Measurements from ENCODE around the gene PIGH.

Gene PIGH

DNA sequence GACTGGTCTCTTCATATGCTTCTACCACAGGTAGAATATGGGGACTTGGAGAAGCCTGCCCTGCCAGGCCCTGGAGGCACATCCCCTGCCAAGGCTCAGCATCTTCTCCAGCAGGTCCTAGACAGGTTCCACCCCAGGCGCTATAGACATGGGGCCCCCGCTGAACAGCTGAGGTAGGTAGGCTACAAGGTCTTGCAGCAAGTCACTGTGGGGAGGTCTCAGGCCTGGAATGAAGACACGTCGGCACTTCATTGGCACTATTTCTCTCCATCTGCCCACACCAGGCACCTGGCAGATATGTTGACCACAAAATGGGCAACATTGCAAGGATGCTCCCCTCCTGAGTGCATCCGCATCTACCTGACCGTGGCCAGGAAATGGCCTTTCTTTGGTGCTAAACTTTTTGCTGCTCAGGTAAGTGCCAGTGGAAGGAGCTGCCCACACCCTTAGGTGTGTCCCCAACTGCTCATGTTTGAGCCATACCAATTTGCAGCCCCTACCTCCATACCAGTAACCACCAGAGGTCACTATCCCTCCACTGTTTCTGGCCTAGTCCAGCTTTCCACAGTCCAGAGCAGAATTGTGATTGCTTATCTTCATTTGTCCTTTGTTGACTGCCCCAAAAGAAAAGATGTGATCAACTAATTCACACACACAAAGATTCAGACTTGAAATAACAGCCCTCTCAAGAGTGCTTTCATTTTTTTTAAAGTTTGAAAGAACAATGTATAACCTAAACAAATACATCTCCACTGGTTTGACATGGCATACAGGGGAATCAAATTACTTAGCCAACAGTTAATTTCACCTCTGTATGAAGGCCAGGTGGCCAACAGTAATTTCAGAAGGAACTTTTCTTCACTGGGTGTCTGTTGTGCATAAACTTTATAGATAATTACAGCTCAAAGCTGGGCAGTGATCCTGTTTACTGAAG lies 16.1 kb downstream of the PIGH start:
- Mint-ChIP-seq H3K4me3 (no peak overlapping the region), H3K4me1 (no peaks in the 10 kb centered on the region), H3K9me3 (no peaks in the 10 kb centered on the region), H3K27me3 (no peaks in the 10 kb centered on the region), H3K27ac (peak overlapping the region in 1 of 2 donors; percentile 44)
- ATAC-seq (peak; percentile 87), DNase-seq (peak; percentile 28 to 41)

DNA sequence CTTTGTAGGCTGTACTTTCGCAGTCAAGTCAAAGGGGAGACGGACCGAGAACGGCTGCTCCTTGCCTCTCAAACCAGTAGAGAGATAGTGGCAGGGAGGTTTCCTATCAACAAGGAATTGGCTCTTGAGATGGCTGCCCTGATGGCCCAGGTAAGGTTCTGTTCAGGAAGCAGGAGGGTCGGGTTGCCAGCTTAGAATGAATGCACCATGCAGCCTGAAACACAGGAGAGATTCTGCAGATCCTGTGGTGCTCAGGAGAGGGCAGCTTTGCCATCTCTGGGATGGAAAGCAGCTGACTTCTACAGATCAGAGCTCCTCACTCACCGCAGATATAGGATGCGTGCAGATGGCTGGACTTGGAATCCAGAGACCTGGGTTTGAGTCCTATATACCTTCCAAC lies 18.0 kb downstream of the PIGH start:
- Mint-ChIP-seq H3K9me3 (no peaks in the 10 kb centered on the region), H3K27ac (no peak overlapping the region), H3K27me3 (no peaks in the 10 kb centered on the region), H3K4me1 (no peaks in the 10 kb centered on the region), H3K4me3 (no peak overlapping the region)
- ATAC-seq, result no peak
- DNase-seq, result no peak

DNA sequence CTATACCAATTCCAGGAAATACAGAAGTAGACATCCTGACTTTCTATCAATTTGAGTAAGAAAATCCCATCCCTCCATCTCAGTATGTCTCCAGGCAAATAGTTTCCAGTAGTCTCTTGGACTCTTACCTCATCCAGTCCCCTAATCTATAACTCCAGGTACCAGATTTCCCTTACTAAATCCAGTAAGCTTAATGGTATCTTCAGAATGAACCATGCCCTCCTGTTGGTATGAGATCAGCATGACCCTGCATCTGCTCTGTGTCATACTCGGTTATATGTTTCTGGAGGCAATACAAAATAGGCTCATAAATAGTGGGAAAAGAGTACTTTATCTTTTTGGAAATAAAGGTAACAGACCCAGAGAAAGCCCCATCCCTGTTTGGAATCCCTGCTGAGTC lies 18.4 kb downstream of the PIGH start:
- H3K4me3 Mint-ChIP-seq, result no peak overlapping the region
- H3K4me1 Mint-ChIP-seq, result no peaks in the 10 kb centered on the region
- DNase-seq (no peak), ATAC-seq (no peak)
- H3K9me3 Mint-ChIP-seq, result no peaks in the 10 kb centered on the region
- H3K27ac Mint-ChIP-seq, result peak overlapping the region in 1 of 2 donors; percentile 91
- H3K27me3 Mint-ChIP-seq, result no peaks in the 10 kb centered on the region

DNA sequence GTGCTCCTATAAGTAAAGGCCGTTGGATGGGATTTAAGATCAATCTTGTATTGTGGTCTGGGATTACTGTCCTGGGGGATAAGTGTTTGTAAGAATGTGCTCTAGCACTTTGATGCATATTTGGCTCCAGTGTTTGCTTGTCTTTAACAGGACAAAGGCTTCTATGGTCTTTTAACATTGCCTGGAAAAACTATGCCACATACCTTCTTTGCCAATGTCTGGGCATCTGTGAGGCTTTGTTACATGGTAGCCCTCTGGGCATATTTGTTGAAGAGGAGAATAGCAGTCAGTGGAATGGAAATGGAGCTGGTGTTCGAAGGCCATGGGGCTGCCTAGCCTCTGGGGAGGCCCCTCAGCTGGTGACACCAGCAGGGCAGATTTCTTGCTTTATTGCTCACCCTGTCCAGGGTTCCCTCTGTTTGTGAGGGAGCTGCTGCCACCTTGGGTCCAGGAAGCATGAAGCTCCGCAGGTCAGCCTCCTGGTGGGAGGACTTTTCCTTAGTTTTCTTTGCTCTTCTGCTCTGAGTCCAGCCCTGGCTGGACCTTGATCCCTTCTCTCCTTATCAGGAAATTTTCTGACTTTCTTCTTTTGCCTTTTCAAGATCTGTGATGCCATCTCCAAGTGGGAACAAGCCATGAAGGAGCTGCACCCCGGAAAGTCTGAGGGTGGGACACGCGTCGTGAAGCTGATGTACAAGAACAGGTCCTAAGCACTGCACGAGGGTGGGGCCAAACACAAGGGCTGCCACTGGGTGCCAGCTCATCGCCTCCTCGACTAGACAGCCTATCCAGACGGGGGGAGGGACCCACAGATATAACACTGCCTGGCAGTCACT lies 19.5 kb downstream of the PIGH start:
- H3K27me3 Mint-ChIP-seq, result no peaks in the 10 kb centered on the region
- H3K9me3 Mint-ChIP-seq, result no peaks in the 10 kb centered on the region
- no peak for ATAC-seq
- no peak for DNase-seq
- no peak overlapping the region for H3K27ac Mint-ChIP-seq
- no peak overlapping the region for H3K4me3 Mint-ChIP-seq
- H3K4me1 Mint-ChIP-seq, result no peaks in the 10 kb centered on the region

DNA sequence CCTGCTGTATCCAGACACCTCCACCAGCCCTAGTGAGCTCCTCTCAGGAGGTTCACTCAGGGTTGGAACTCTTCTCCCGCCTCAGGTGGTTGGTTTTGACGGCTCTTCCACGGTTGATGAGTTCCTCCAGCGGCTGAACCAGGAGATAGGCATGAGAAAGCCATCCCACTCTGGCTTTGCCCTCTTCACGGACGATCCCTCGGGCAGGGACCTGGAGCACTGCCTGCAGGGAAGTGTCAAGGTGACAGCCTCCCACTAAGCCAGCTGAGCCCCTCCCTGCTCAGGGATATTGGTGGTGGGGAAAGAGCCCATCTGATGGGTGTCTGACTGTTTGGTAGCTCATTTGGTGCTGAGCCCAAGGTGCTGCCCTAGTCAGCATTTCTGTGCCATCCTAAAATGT lies 20.4 kb downstream of the PIGH start:
- no peaks in the 10 kb centered on the region for H3K27me3 Mint-ChIP-seq
- no peaks in the 10 kb centered on the region for H3K4me1 Mint-ChIP-seq
- H3K9me3 Mint-ChIP-seq, result no peaks in the 10 kb centered on the region
- no peak for ATAC-seq
- H3K27ac Mint-ChIP-seq, result no peak overlapping the region
- DNase-seq, result no peak
- H3K4me3 Mint-ChIP-seq, result no peak overlapping the region

DNA sequence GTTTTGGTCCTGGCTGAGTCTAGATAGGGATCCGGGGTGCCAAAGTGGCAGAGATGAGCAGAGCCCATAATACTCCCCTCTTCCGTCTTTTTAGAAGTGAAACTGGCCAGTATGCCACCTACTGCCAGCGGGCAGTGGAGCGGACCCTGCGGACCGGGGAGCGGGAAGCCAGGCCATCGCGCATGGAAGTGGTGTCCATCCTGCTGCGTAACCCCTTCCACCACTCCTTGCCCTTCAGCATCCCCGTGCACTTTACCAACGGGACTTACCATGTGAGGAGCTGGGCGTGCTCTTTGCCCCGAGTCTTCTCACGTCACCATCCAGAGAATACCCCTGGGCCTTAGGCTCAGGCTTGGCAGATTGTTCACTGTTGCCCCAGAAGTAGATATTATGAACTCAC lies 21.0 kb downstream of the PIGH start:
- ATAC-seq (no peak), DNase-seq (no peak)
- Mint-ChIP-seq H3K27ac (no peak overlapping the region), H3K4me1 (no peaks in the 10 kb centered on the region), H3K27me3 (no peaks in the 10 kb centered on the region), H3K4me3 (no peak overlapping the region), H3K9me3 (no peaks in the 10 kb centered on the region)

DNA sequence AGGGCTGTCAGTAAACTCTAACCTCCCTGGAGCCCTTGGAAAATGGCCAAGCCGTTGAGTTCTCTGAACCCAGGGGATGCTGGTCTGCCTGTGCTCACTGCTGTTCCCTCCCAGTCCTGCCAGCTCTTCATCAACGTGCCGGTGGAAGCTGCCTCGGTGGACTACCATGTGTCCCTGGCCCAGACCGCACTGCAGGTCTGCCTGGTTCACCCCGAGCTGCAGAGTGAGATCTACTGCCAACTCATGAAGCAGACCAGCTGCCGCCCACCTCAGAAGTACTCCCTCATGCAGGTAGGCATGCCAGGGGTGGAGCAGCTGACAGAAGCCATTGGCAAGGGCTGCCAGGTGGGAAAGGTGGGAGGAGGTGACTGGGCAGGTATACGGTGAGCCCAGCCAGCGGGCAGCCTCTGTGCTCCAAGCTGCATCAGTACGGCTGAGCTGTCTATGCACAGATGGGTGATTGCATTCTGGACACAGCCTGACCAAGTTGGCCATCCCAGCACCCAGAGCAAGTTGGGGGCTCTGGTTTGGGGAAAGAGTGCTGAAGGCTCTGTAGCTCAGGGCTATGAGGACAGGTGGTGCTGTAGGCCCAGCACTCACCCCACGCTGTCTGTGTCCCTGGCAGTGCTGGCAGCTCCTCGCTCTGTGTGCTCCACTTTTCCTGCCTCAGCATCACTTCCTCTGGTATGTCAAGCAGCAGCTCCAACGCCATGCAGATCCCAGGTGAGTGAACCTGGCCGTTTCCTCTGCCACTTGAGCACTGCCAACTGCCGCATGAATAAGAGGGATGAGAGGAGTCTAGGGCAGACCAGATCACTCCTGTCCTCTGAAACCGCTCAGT lies 21.9 kb downstream of the PIGH start:
- Mint-ChIP-seq H3K4me3 (no peak overlapping the region), H3K9me3 (no peaks in the 10 kb centered on the region), H3K27ac (peak overlapping the region in 1 of 2 donors; percentile 87), H3K27me3 (no peaks in the 10 kb centered on the region), H3K4me1 (no peaks in the 10 kb centered on the region)
- ATAC-seq (no peak), DNase-seq (no peak)

DNA sequence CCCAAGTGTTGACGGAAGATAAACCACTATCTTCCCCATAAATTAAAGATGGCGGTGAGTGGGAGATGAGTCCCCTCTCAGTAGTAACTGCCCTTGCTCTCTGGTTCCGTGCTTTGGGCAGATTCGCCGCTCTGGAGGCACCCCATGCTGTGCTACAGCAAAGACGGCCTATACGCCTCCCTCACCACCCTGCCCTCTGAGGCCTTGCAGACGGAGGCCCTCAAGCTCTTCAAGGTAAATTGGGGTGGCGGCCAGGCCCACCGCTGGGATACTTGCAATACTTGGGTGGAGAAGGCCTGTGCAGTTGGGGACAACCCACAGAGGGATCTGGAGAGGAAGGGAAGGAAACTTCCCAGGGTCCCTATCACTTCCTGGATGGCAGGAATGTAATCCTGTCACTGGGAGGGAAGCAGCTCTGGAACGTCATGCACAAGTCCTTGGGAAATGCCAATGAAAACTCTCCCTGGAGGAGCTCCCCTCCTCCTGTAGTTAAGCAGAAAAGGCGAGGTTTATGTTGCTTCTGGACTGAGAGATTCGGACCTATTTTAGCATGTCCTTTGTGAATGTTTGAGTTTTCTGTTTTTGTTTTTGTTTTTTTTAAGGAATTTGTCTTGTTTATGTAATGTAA lies 22.8 kb downstream of the PIGH start:
- Mint-ChIP-seq H3K27me3 (no peaks in the 10 kb centered on the region), H3K9me3 (no peaks in the 10 kb centered on the region), H3K4me1 (no peaks in the 10 kb centered on the region), H3K27ac (no peak overlapping the region), H3K4me3 (no peak overlapping the region)
- no peak for ATAC-seq
- DNase-seq, result no peak

DNA sequence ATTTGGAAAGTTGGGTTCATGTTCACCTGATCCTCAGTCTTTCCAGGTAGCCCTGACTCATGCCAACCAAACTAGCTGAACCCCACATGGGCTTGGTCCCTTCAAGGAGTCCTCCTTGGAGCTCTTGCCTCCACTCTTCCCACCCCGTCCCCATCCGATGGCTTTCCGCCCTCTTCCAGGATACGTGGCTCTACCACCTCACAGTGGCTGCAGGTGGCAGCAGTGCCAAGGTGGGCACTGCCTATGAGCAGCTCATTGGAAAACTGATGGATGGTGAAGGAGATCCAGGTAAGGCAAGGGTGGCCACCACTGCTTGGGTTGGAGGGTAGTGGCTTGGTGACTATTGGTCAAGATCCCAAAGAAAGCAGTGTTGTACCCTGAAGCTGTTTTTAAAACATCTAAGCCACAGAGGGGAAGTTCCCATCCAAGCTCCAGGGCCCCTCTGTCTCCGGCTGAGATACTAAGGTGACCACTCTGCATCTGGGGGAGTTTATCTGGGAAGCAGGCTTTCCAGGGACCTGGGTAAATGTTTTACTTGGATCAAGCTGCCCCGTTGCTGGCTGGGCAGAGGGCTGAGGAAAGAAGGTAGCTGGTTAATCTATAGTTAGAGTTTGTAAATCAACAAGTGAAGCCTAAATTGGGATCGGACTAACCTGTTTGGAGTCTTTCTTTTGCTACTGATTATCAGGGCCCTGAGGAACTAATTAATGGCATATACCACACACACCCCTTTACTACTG lies 23.7 kb downstream of the PIGH start:
- ATAC-seq, result no peak
- no peaks in the 10 kb centered on the region for H3K4me1 Mint-ChIP-seq
- H3K4me3 Mint-ChIP-seq, result no peak overlapping the region
- no peak overlapping the region for H3K27ac Mint-ChIP-seq
- DNase-seq, result no peak
- no peaks in the 10 kb centered on the region for H3K9me3 Mint-ChIP-seq
- H3K27me3 Mint-ChIP-seq, result no peaks in the 10 kb centered on the region

DNA sequence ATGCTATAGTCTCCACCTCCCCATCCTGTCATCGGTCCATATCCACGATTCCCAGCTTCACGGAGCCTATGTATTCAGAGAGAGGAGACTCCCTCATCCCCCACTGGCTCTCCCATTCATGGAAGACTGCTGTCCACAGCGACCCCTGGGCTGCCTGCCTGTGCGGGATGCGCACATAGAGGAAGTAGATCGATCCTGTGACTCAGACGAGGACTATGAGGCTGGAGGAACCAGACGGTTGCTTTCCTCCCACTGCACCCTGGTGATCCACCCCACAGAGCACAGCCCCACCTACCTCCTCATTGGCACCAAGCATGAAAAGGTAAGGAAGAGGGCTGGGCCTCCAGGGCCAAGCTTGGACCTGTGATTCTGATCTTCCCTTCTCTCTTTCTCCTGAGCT lies 24.4 kb downstream of the PIGH start:
- Mint-ChIP-seq H3K4me1 (no peaks in the 10 kb centered on the region), H3K27ac (no peak overlapping the region), H3K9me3 (no peaks in the 10 kb centered on the region), H3K4me3 (no peak overlapping the region), H3K27me3 (no peaks in the 10 kb centered on the region)
- ATAC-seq, result no peak
- DNase-seq, result no peak

DNA sequence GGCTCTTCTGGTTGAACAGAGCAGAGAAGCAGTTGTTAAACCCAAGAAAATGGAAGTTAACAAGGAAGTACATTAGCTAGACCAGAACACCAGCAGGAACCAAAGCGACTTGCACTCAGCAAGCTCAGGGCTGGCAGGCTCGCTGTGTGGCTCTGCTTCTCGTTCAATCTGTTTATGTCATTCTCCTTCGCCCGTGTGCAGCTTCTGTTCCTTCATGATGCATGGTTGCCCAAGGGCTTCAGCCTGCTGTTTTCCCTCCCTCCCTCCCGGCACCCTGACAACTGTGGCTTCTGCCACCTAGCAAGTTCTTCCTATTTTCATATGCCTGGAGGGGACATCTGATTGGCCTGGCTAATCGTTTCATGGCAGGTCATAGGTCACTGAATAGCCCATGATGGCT lies 25.3 kb downstream of the PIGH start:
- Mint-ChIP-seq H3K4me1 (no peaks in the 10 kb centered on the region), H3K27me3 (no peaks in the 10 kb centered on the region), H3K9me3 (no peaks in the 10 kb centered on the region), H3K4me3 (no peak overlapping the region), H3K27ac (no peak overlapping the region)
- ATAC-seq (no peak), DNase-seq (no peak)

DNA sequence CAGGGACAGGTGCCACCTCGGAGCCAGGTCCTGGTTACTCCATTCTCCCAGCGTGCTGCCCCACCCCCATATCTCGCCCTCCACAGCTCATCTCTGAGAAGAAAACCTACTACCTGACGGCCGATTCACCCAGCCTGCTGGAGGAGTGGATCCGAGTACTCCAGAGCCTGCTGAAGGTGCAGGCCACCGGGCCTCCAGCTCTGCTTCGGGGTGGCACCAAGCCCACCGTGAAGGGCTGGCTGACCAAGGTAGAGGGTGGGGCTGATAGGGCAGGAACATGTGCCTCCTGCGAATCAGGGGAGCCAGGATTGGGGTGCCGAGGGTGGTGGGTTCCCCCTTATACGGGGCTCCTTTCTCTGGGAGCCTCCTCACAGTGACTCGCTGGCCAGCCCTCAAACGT lies 25.9 kb downstream of the PIGH start:
- ATAC-seq (no peak), DNase-seq (no peak)
- H3K27me3 Mint-ChIP-seq, result no peaks in the 10 kb centered on the region
- H3K9me3 Mint-ChIP-seq, result no peaks in the 10 kb centered on the region
- H3K4me3 Mint-ChIP-seq, result no peak overlapping the region
- H3K27ac Mint-ChIP-seq, result no peak overlapping the region
- H3K4me1 Mint-ChIP-seq, result no peaks in the 10 kb centered on the region

DNA sequence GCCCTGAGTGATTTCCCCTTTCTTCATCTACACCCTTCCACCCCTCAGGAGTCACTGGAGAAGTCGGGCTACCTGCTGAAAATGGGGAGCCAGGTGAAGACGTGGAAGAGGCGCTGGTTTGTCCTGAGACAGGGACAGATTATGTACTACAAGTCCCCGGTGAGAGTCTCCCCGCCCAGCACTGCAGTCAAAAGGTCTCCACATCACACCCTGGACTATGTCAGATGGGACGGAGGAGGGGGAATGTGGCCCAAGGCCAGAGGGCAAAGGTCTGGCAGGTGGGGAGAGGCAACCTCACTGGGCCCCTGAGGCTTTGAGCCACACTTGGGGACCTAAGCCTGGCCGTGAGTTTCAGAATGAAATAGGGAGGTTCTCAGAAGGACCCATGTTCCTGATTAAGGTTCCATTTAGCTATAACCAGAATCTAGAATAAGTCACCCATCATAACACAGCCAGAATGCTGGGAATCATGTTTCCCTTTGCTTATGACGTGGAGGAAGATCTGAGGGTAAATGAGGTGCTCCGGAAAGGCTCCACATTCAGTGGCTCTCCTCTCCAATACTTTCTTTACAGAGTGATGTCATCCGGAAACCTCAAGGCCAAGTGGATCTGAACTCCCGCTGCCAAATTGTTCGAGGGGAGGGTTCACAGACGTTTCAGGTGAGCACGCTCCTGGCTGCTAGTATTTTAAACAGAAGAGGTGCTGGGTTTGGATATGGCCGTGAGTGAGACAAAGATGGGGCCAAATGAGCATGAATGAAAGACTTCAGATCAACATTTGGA lies 26.6 kb downstream of the PIGH start:
- Mint-ChIP-seq H3K4me1 (no peaks in the 10 kb centered on the region), H3K27ac (peak overlapping the region in 1 of 2 donors; percentile 0), H3K4me3 (no peak overlapping the region), H3K9me3 (no peaks in the 10 kb centered on the region), H3K27me3 (no peaks in the 10 kb centered on the region)
- ATAC-seq (no peak), DNase-seq (no peak)

DNA sequence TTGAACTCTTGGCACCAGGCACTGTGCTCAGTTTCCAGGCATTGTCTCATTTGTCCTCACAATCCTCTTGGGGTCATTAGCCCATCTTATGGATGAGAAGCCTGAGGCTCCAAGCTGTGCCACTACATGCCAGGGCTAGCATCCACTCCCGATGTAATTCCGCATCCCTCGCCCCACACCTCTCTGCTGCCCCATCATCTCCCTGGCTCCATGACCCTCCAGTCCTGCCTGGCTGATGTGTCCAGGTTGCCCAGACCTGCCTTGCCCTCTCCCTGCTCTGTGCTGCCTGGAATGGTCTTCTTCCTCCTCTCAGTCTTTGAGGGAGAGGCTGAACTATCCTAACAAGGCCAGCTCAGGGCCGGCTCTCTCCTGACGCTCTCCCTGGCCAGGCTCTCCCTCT lies 27.5 kb downstream of the PIGH start:
- Mint-ChIP-seq H3K27me3 (no peaks in the 10 kb centered on the region), H3K9me3 (no peaks in the 10 kb centered on the region), H3K27ac (peak overlapping the region in 1 of 2 donors; percentile 83), H3K4me3 (no peak overlapping the region), H3K4me1 (no peaks in the 10 kb centered on the region)
- DNase-seq, result no peak
- ATAC-seq, result no peak
